ENCODE measurements around the gene RNGTT.

RNGTT gene

GRCh38 chr6:88651400-88651799 lies 312.0 kb downstream of the RNGTT start:
- Mint-ChIP-seq H3K27me3 (ENCODE audit: low read depth) (no peaks in the 10 kb centered on the region), H3K9me3 (no peaks in the 10 kb centered on the region), H3K27ac (no peak overlapping the region), H3K36me3 (ENCODE audit: low read depth) (no peaks in the 10 kb centered on the region), H3K4me1 (ENCODE audit: low read depth) (no peaks in the 10 kb centered on the region), H3K4me3 (no peak overlapping the region)

DNA sequence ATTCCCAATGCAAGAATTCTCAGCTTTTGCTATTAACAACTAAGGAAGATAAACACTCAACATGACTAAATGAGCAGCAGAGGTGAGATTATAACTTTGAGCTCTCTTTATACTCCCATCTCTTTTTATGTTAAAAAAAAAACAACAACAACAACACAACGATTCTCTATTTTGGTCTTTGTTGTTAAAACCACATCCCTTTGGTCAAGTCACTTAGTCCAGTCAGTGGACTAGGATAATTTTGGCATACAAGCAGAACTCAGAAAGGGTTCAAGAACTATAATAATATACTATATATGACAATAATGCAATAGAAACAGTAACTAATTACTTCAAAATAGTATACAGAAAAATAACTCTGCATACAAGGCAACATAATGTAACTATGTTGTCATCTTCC lies 312.4 kb downstream of the RNGTT start:
- no peaks in the 10 kb centered on the region for H3K4me1 Mint-ChIP-seq (ENCODE audit: low read depth)
- H3K4me3 Mint-ChIP-seq = no peak overlapping the region
- H3K27me3 Mint-ChIP-seq (ENCODE audit: low read depth) = no peaks in the 10 kb centered on the region
- H3K9me3 Mint-ChIP-seq = no peaks in the 10 kb centered on the region
- H3K27ac Mint-ChIP-seq = no peak overlapping the region
- H3K36me3 Mint-ChIP-seq (ENCODE audit: low read depth) = no peaks in the 10 kb centered on the region

- Mint-ChIP-seq H3K27me3 (ENCODE audit: low read depth) (no peaks in the 10 kb centered on the region), H3K4me3 (no peak overlapping the region), H3K4me1 (ENCODE audit: low read depth) (no peaks in the 10 kb centered on the region), H3K9me3 (no peaks in the 10 kb centered on the region), H3K27ac (no peak overlapping the region), H3K36me3 (ENCODE audit: low read depth) (no peaks in the 10 kb centered on the region)
Observed at GRCh38 chr6:88650029-88650619, 313.3 kb downstream of the RNGTT start.

GRCh38 chr6:88641178-88641903 lies 322.1 kb downstream of the RNGTT start:
- H3K27ac Mint-ChIP-seq = no peak overlapping the region
- no peaks in the 10 kb centered on the region for H3K27me3 Mint-ChIP-seq (ENCODE audit: low read depth)
- no peaks in the 10 kb centered on the region for H3K9me3 Mint-ChIP-seq
- no peak overlapping the region for H3K4me3 Mint-ChIP-seq
- H3K4me1 Mint-ChIP-seq (ENCODE audit: low read depth) = peaks cover 5% of the 10 kb centered on the region
- no peaks in the 10 kb centered on the region for H3K36me3 Mint-ChIP-seq (ENCODE audit: low read depth)

DNA sequence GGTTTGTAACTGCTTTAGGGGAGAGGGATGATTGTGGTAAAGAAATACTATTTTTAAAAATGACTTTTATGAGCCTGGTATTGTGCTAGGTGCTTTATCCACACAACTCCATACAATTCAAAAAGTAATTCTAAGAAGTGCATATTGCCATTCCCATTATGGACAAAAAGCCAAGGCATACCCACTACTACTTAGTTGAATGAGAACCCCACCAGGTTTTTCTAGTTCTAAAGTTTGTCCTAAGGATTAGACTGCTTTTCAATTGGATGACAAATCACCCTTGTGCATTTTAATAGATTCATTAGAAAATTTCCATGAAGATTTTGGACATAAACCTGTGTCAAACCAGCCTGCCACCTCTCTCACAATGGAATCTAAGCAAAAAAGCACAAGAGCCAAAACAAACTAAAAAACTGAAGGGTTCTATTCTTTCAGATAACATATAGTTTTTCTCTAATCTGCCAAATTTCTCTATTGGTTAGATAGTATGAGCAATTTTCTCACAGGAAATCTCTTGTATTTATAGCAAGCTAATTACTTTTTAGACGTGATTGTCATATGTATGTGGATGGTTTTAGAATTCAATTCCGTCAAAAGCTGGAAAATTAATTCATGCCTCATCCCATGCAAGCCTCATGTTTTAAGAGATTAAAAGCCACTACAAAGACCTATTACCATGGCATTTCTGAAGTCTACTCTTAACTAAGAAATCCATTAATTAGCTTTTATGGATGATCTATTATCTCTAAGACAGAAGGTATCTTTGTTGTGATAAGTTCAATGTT lies 325.5 kb downstream of the RNGTT start:
- H3K9me3 Mint-ChIP-seq = no peaks in the 10 kb centered on the region
- H3K36me3 Mint-ChIP-seq (ENCODE audit: low read depth) = peaks cover 2% of the 10 kb centered on the region
- no peak overlapping the region for H3K4me3 Mint-ChIP-seq
- H3K4me1 Mint-ChIP-seq (ENCODE audit: low read depth) = peaks cover 5% of the 10 kb centered on the region
- no peaks in the 10 kb centered on the region for H3K27me3 Mint-ChIP-seq (ENCODE audit: low read depth)
- no peak overlapping the region for H3K27ac Mint-ChIP-seq

DNA sequence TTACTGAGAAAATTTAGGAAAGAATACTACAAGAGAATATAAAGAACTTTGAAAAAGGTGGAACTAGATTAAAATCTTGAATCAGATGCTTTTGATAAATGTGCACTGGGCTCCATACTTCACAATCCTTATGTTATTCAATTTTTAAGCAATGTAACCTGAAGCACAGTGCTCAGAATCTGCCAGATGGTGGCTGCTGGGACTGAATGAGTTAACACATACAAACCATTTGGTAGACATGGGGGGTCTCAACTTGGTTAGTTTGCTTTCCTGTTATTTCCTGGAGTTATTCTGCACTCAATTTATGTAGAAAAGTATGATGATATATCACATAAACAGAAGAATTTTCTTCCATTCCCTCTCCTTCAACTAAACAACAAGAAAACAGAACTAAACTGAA lies 326.5 kb downstream of the RNGTT start:
- peaks cover 2% of the 10 kb centered on the region for H3K36me3 Mint-ChIP-seq (ENCODE audit: low read depth)
- peaks cover 4% of the 10 kb centered on the region for H3K4me1 Mint-ChIP-seq (ENCODE audit: low read depth)
- H3K9me3 Mint-ChIP-seq = no peaks in the 10 kb centered on the region
- H3K4me3 Mint-ChIP-seq = no peak overlapping the region
- H3K27me3 Mint-ChIP-seq (ENCODE audit: low read depth) = no peaks in the 10 kb centered on the region
- no peak overlapping the region for H3K27ac Mint-ChIP-seq

- Mint-ChIP-seq H3K36me3 (ENCODE audit: low read depth) (peaks cover 2% of the 10 kb centered on the region), H3K27me3 (ENCODE audit: low read depth) (no peaks in the 10 kb centered on the region), H3K27ac (no peak overlapping the region), H3K4me3 (no peak overlapping the region), H3K4me1 (ENCODE audit: low read depth) (no peaks in the 10 kb centered on the region), H3K9me3 (no peaks in the 10 kb centered on the region)
Observed at GRCh38 chr6:88633782-88634181, 329.6 kb downstream of the RNGTT start.

DNA sequence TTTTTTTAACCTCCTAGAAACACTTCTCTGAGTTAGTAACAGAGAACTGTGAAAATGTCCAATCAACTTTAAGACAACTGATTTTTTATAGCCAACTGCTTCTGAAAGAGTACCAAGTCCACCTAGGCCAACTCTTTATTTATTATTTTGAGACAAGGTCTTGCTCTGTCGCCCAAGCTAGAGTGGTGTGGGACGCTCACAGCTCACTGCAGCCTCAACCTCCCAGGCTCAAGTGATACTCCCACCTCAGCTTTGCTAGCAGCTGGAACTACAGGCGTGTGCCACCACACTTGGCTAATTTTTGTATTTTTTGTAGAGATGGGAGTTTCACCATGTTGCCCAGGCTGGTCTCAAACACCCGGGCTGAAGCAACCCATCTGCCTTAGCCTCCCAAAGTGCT lies 331.6 kb downstream of the RNGTT start:
- H3K27ac Mint-ChIP-seq = no peak overlapping the region
- peaks cover 2% of the 10 kb centered on the region for H3K36me3 Mint-ChIP-seq (ENCODE audit: low read depth)

GRCh38 chr6:88629838-88630494 lies 333.5 kb downstream of the RNGTT start:
- no peaks in the 10 kb centered on the region for H3K27me3 Mint-ChIP-seq (ENCODE audit: low read depth)
- H3K27ac Mint-ChIP-seq = no peak overlapping the region
- H3K4me1 Mint-ChIP-seq (ENCODE audit: low read depth) = no peaks in the 10 kb centered on the region
- no peak overlapping the region for H3K4me3 Mint-ChIP-seq
- no peaks in the 10 kb centered on the region for H3K36me3 Mint-ChIP-seq (ENCODE audit: low read depth)
- H3K9me3 Mint-ChIP-seq = no peaks in the 10 kb centered on the region

More for the DNA sequence above, 331.6 kb downstream of the RNGTT start:
- no peaks in the 10 kb centered on the region for H3K4me1 Mint-ChIP-seq (ENCODE audit: low read depth)
- no peaks in the 10 kb centered on the region for H3K9me3 Mint-ChIP-seq
- no peaks in the 10 kb centered on the region for H3K27me3 Mint-ChIP-seq (ENCODE audit: low read depth)
- H3K4me3 Mint-ChIP-seq = no peak overlapping the region

- Mint-ChIP-seq H3K4me1 (ENCODE audit: low read depth) (no peaks in the 10 kb centered on the region), H3K4me3 (no peak overlapping the region), H3K27me3 (ENCODE audit: low read depth) (no peaks in the 10 kb centered on the region), H3K9me3 (no peaks in the 10 kb centered on the region), H3K27ac (no peak overlapping the region), H3K36me3 (ENCODE audit: low read depth) (no peaks in the 10 kb centered on the region)
Observed at GRCh38 chr6:88626460-88626859, 337.0 kb downstream of the RNGTT start.

DNA sequence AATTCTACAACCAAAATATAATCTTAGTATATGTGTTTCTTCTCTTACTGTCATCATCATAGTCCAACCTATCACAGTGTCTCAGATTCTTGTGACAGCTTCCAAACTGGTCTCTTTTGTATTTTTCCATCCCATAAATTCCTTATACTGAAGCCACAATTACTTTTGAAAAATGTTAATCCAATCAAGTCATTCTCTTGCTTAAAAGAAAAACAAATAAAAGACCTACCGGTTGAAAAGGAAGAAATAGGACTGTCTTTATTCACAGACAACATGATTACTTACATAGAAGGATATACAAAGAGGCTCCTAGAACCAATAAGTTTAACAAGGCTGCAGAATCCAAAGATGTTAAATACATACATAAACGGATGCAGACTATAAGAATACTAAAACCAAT lies 339.9 kb downstream of the RNGTT start:
- no peaks in the 10 kb centered on the region for H3K9me3 Mint-ChIP-seq
- H3K27me3 Mint-ChIP-seq (ENCODE audit: low read depth) = no peaks in the 10 kb centered on the region
- H3K27ac Mint-ChIP-seq = no peak overlapping the region
- no peak overlapping the region for H3K4me3 Mint-ChIP-seq
- H3K4me1 Mint-ChIP-seq (ENCODE audit: low read depth) = no peaks in the 10 kb centered on the region
- no peaks in the 10 kb centered on the region for H3K36me3 Mint-ChIP-seq (ENCODE audit: low read depth)

DNA sequence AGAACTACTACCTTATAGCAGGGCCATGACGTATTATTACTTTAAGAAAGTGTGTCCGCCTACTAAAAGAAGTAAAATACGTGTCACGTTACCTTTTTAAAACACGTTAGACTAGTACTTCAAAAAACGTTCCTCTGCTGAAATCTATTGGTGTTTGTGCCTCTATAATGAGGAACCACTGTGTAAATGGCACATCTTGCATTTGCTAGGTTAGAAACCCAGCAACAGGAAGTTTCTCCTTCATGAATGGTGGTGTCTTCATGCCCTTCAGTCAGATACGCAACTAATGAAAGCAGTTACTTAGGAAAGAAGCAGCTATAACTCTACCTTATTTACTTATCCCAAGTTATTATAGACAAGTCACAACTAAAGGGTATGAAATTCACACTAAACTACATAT lies 343.5 kb downstream of the RNGTT start:
- Mint-ChIP-seq H3K27me3 (ENCODE audit: low read depth) (no peaks in the 10 kb centered on the region), H3K9me3 (no peaks in the 10 kb centered on the region), H3K4me1 (ENCODE audit: low read depth) (no peaks in the 10 kb centered on the region), H3K27ac (no peak overlapping the region), H3K4me3 (no peak overlapping the region), H3K36me3 (ENCODE audit: low read depth) (no peaks in the 10 kb centered on the region)

GRCh38 chr6:88616380-88616779 lies 347.0 kb downstream of the RNGTT start:
- H3K36me3 Mint-ChIP-seq (ENCODE audit: low read depth) = peaks cover 17% of the 10 kb centered on the region
- no peak overlapping the region for H3K27ac Mint-ChIP-seq
- H3K4me3 Mint-ChIP-seq = no peak overlapping the region
- H3K27me3 Mint-ChIP-seq (ENCODE audit: low read depth) = no peaks in the 10 kb centered on the region
- H3K9me3 Mint-ChIP-seq = no peaks in the 10 kb centered on the region
- H3K4me1 Mint-ChIP-seq (ENCODE audit: low read depth) = no peaks in the 10 kb centered on the region

DNA sequence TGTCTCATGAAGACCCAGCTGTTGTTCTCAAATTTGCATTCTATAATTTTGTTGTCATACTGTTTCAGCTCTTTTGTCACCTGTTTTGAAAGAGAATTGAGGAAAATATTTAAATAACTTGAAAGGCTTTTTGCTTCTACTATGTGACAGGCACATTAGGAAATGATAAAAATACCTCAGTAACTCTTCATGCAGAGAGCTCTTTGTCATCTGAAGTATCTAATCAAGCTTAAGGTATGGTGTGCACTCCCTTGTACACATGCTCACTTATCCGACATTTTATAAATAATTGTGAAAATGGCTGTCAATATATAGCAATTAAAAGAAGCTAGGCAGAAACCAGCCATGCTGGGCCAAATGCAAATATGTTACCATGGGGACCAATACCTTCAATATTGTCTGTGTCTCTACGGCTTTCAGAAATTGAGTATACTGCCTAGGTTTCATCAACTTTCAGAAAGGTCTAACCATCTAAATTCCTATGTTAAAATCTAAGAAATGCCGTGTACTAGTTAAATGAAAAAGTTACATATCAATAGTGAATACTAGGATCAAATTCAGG lies 349.0 kb downstream of the RNGTT start:
- H3K27ac Mint-ChIP-seq = no peak overlapping the region
- no peaks in the 10 kb centered on the region for H3K4me1 Mint-ChIP-seq (ENCODE audit: low read depth)
- no peaks in the 10 kb centered on the region for H3K9me3 Mint-ChIP-seq
- H3K27me3 Mint-ChIP-seq (ENCODE audit: low read depth) = no peaks in the 10 kb centered on the region
- H3K4me3 Mint-ChIP-seq = no peak overlapping the region
- H3K36me3 Mint-ChIP-seq (ENCODE audit: low read depth) = peaks cover 18% of the 10 kb centered on the region

Measured in T-helper 1 cell treated with Interleukin-12 subunit alpha and Interleukin-12 subunit beta and Interleukin-4 antibody, amounts not matched to agents 30 μg/mL and 1 μg/mL, for 36 hours (primary cell).